GM19324 (cell line): ENCODE data around the gene ATP5F1D.

ENCODE experiments used
- ATAC-seq: cut with Tn5 transposase; IDR thresholded peaks from one replicate; pipeline ENCODE4 v1.9.1; 2021; ENCODE audit warnings: mild to moderate bottlenecking, moderate library complexity; ENCODE audit not compliant: unreplicated experiment, low FRiP score

Gene ATP5F1D

GRCh38 chr19:1220477-1220930, 21.0 kb upstream of the ATP5F1D start:
- no peak for ATAC-seq

- ATAC-seq = no peak
Observed at GRCh38 chr19:1220976-1221903, 20.3 kb upstream of the ATP5F1D start.

- ATAC-seq = no peak
Observed at GRCh38 chr19:1221904-1222255, 19.7 kb upstream of the ATP5F1D start.

- no peak for ATAC-seq
Observed at GRCh38 chr19:1222394-1222793, 19.2 kb upstream of the ATP5F1D start.

- no peak for ATAC-seq
Observed at GRCh38 chr19:1223018-1223855, 18.3 kb upstream of the ATP5F1D start.

GRCh38 chr19:1224047-1224825, 17.3 kb upstream of the ATP5F1D start:
- no peak for ATAC-seq

- ATAC-seq = no peak
Observed at GRCh38 chr19:1224847-1225246, 16.7 kb upstream of the ATP5F1D start.

GRCh38 chr19:1225440-1226226, 15.9 kb upstream of the ATP5F1D start:
- ATAC-seq = no peak

- no peak for ATAC-seq
Observed at GRCh38 chr19:1226227-1226518, 15.4 kb upstream of the ATP5F1D start.

- ATAC-seq = no peak
Observed at GRCh38 chr19:1226522-1227303, 14.8 kb upstream of the ATP5F1D start.

- ATAC-seq = no peak
Observed at GRCh38 chr19:1227304-1228054, 14.1 kb upstream of the ATP5F1D start.

GRCh38 chr19:1228161-1228957, 13.2 kb upstream of the ATP5F1D start:
- no peak for ATAC-seq

- no peak for ATAC-seq
Observed at GRCh38 chr19:1229056-1229923, 12.3 kb upstream of the ATP5F1D start.

- no peak for ATAC-seq
Observed at GRCh38 chr19:1229924-1230782, 11.4 kb upstream of the ATP5F1D start.

GRCh38 chr19:1230783-1231489, 10.6 kb upstream of the ATP5F1D start:
- no peak for ATAC-seq
